Hepatocyte (in vitro differentiated cells): Measurements from ENCODE around the gene NOL3.

Experiments
- EZH2 ChIP-seq: fragments of 200-600 bp; sonication (generic); IDR thresholded peaks from 2 replicates; pipeline ENCODE4 v1.6.1; 2016; ENCODE audit warnings: antibody characterized with exemption, mild to moderate bottlenecking, borderline replicate concordance
- TF ChIP-seq, protein P1 (sequence below): fragments of 200-600 bp; sonication (generic); IDR thresholded peaks from 2 replicates; pipeline ENCODE4 v1.5.1; 2016; ENCODE audit warnings: antibody characterized with exemption, mild to moderate bottlenecking; ENCODE audit not compliant: poor library complexity

DNA sequence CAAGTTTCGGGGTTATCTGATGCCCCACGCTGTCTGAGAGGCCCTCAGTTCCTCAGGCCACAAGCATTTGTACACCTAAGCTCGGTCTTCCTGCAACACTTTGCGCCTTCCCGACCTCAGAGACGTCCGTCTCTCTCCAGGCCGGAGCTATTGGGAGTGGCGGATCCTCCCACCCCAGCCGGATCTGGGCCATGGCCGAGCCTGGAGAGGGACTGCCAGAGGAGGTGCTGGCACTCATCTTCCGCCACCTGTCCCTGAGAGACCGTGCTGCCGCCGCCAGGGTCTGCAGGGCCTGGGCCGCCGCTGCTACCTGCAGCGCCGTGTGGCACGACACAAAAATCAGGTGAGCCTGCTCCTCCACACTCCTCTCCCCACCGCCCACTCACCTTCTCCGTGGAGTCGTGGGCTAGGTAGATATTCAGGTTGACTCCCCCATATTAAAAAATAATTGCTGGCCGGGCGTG, 8.7 kb upstream of the NOL3 start:
- TF ChIP-seq, protein P1, sequence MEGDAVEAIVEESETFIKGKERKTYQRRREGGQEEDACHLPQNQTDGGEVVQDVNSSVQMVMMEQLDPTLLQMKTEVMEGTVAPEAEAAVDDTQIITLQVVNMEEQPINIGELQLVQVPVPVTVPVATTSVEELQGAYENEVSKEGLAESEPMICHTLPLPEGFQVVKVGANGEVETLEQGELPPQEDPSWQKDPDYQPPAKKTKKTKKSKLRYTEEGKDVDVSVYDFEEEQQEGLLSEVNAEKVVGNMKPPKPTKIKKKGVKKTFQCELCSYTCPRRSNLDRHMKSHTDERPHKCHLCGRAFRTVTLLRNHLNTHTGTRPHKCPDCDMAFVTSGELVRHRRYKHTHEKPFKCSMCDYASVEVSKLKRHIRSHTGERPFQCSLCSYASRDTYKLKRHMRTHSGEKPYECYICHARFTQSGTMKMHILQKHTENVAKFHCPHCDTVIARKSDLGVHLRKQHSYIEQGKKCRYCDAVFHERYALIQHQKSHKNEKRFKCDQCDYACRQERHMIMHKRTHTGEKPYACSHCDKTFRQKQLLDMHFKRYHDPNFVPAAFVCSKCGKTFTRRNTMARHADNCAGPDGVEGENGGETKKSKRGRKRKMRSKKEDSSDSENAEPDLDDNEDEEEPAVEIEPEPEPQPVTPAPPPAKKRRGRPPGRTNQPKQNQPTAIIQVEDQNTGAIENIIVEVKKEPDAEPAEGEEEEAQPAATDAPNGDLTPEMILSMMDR = no peak
- peak; percentile 22 for TF ChIP-seq EZH2
